NCI-H2029 treated with DMSO at 0.1 percent for 48 hours (cell line): ENCODE measurements around the gene SLC35B4.

Source experiments
- DNase-seq: peaks from one replicate; lab custom pipeline; 2025; lab: John Stamatoyannopoulos, UW

SLC35B4 gene, protein sequence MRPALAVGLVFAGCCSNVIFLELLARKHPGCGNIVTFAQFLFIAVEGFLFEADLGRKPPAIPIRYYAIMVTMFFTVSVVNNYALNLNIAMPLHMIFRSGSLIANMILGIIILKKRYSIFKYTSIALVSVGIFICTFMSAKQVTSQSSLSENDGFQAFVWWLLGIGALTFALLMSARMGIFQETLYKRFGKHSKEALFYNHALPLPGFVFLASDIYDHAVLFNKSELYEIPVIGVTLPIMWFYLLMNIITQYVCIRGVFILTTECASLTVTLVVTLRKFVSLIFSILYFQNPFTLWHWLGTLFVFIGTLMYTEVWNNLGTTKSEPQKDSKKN

DNA sequence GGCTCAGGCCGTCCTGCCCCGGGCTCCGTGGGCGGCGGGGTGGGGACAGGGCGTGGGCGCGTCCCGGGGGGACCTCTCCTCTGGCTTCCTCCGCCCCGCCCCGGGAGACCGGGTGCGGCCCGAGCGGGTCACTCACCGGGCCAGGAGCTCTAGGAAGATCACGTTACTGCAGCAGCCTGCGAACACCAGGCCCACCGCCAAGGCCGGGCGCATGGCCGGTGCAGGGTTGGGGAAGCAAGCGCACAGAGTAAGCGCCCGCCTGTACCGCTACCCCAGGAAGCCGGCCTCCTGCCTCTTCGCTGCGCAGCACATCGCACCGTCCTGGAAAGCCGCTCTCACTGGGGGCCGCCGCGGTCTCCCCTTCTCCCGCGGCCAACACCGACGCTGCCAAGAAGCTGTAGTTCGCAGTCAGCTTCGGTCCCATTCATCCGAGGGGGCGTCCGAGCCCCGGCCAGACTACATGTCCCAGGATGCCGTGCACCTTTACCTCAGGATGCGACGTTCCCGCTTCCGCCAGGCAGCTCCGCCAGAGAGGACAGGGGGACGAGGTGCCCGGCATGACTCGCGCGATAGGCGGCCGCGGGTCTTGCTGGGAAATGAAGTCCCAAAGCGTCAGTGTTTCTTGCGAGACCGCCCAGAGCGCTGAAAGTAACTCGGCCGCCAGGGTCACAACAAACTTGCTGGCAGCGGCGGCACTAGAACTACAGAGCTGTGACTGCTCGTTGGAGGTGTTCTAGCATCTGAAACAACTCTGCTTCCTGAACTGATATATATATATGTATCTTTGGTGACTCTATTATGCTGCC lies at the start of gene SLC35B4:
Gene SLC35B4, minus strand, starts transcription at position 392 of the 806 bp plus-strand sequence. Its CDS starts 179 bp downstream, at position 213.
- peak; percentile 86 for DNase-seq

DNA sequence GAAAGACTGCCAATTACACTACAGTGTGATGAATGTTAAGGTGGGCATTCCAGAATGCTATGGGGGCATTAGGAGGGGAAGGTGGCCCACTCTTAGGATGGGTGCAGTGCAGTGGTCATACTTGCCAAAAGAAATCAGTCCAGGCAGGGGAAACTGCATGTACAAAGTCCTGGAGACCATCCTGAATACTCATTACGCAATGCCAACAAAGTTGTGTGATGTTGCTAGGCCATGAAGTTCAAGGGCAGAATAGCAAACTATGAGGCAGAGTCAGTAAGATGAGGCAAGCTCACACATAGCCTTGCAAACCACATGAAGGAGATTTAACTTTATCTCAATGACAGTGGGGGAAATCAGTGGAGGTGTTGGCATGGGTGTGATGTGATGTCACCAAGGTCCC lies 49.8 kb upstream of the SLC35B4 start:
- DNase-seq, result no peak

DNA sequence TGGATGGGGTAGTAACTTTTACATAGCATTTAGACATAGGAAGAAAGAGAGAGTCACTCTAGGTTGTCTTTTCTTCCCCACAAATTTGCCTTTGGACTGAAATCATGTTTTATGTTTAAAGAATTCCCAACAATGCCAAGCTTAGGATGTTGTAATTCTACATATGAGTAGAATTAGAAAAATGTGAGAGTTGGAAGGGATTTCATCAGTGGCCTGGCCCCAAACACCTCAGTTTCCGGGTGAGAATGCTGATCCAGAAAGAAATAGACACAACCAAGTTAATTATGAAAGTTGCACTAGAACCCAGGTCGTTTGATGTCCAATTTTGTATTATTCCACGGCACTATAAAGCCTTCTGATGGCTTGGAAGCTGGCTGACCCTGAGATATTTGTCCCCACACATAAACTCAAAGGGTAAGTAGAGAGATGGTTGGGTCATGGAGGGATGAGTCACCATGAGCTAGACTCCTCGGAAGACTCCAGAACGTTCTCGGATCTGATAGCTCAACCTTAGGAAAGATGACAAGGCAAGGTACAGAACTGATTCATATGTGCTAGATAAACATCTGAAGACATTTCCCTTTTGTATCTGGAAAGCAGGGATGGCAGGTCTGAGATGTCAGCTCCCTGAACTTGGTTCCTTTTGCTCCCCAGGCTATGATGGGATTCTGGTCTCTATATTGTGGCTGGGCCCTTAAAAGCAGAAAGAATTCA lies 48.8 kb upstream of the SLC35B4 start:
- DNase-seq, result no peak

DNA sequence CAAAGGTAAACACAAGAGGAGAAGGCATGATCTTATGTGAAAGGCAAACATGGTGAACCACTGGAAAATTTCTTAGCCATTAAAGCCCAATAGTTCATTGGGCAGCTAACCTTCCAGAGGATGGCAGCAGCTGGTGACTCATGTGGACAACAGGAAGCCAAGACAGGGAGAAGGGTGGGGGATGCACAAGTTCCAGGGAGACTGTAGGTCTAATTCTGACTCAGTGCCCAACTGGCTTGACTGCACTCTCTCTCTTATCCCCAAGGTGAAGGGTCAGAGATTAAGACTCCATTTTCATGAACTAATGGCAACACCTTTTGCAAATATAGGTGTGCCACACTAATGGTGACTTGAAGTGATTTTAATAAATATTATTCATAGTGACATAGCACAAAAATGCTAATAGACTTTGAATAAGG lies 47.9 kb upstream of the SLC35B4 start:
- DNase-seq, result no peak

DNA sequence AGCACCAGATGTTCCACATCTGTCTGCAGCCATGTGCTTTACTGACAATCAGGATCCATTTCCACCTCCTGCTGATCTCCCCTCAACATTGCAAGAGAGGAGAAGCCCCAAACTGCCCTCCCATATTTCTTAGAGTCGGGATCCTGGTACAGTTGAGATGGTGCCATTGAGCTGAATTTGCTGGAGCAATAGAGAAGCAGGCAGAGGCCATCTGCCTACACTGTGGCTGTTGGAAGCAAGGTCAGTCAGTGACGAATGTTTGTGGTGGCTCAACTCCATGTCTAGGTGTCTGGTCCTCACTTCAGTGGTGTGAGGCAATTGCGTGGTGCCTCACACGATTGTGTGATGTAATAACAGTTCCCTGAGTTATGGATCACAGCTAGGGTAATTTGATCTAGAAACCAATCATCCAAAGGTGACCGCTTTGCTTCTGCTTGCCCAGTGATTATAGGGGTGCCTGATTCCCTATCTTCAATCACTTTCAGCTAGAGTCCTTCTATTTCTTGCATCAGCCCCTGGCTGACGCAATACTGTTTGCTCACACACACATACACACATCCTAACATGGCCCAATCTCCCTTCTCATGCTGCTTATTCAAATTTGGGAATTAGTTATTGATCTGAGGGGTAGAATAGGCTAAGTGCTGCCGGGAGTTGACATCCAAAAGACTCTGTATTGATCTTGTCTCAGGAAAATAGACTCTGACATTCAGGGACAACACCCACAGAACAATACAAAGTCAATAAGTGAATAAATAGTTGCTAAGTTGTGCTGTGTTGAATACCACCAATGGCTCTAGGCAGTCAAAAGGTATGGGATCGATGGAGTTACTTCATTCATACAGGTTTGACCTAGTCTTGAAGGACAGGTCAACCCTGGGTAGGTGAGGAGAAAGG lies 46.1 kb upstream of the SLC35B4 start:
- DNase-seq, result no peak

DNA sequence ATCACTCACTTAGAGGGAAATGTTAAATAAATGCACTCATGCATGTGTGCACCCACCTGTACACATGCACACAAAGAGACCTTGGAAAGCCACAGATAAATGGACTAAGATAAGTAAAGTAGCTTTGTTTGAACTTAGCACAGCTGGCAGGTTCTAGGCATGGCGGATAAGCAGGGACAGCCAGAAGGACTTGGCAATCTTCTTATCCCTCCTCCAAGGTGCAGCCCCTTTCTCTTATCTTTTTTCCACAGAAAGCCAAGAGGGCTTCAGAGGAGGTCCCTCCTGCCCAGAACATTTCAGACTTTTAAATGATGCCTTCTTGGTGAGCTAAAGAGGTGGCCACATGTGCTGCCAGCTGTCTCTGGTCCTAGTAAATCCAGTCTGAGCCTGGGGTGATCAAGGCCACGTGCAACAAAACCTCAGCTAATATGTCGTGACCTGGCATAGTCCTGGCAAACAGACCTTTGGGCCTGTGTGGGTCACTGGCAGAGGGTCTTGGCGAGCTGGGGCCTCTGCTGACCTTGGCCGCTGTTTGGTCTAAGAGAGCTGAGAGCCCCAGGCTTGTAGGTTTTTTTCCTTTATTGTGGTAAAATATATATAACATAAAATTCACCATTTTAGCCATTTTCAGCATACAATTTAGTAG lies 43.2 kb upstream of the SLC35B4 start:
- no peak for DNase-seq

DNA sequence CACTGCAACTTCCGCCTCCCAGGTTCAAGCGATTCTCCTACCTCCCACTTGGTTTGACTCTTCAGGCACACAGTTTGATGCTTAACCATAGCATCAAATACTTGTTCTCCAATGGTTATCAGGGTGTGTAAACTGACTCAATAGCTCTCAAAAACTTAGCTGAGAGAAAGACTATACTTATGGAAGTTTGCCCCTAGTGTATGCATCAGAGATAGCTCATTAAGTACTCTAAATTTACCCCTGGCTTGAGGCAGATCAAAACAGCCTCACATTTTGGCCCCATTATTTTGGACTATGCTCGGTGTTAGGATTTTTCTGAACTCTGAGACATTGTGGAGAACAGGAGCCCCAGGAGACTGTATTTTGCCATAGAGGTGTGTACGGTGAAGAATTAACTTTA lies 40.8 kb upstream of the SLC35B4 start:
- DNase-seq, result no peak

DNA sequence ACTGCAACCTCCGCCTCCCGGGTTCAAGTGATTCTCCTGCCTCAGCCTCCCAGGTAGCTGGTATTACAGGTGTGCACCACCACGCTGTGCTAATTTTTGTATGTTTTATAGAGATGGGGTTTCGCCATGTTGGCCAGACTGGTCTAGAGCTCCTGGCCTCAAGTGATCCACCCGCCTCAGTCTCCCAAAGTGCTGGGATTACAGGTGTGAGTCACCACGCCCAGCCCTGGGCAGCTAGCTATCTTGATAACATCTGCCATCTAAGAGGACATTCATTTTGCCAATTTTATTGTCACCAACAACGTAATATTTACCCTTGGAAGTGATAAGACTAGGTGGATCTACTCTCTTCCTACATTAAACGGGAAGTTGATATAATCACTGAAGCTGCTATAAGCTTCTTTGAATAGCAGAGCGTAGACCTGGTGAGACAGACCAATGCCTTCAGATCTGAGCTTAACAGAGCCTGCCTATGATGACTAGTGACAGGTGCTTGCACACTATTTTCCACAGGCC lies 39.7 kb upstream of the SLC35B4 start:
- no peak for DNase-seq

DNA sequence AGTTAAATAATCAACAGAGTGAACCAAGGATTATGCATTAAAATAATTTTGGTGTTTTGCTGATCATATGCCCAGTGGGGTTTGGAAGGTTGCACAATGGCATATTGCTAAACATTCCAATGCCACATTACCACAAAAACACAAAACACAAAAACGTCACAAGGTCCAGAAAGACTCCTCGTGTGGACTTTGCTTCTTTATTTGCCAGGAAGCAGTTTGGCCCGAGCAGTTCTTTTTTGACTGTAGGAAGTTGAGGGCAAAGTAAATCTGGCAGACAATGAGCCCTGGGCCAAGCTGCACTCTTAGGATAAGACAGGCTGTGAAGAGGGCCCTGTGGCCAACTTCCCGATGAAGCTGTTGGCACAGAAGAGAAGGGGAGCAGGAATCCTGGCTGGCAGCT lies 39.2 kb upstream of the SLC35B4 start:
- DNase-seq, result no peak

DNA sequence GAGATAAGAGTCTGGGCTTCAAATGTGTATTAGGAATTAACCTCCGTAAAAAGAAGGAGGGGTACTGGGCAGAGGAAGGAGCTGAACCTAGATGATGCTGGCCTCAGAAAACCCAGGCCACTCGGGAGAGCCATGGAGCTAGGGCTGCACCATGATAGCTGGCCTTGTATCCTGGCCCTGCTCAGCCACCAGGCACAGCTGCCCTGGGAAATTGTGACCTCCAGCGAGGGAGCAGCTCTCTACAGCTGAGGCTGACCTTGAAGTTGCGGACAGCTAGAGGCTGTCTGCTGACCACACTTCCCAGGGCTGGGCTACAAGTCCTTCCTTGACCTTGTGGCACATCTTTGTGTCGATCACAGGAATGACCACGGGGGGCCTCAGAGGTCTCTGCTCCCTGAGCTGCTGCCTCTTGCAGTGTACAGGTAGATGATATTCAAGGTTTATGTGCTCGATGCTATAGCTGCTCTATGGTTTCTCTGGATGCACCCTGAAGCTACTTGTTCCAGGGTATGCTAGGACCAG lies 38.3 kb upstream of the SLC35B4 start:
- no peak for DNase-seq

DNA sequence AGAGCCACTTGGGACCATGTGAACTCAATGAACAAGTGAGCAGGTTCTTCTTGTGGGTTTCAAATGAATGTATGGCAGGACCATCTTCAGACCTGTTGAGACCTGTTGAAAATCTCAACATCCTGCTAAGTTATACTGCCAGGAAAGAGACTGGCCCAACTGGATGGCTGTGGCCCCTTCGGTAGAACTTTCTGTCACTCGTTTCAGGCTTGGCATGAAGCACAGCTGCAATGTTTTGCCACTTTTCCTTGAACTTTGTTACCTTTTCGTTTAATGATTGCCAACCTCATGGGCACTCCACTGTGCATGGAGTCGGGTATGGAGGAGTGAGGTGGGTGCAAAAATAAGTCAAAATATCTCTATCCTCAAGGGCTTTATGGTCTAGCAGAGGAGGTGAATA lies 36.7 kb upstream of the SLC35B4 start:
- DNase-seq, result no peak

DNA sequence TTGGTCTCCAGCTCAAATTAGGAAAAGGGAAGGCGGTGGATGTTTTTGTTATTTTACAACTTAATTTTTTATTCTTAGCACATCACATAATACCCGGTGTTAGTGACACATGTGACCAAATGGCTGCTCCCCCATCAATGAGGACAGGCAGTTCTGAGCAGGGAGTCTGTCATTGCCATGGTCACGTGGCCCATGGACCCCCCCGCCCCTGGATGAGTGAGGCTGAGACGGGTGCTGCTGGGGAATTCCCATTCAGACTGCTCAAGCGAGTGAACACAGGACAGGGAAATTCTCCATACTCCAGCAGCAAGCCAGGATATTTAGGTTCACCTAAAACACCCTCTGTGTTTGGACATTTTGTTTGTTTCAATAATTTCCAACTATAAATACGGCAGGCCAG lies 34.7 kb upstream of the SLC35B4 start:
- no peak for DNase-seq

DNA sequence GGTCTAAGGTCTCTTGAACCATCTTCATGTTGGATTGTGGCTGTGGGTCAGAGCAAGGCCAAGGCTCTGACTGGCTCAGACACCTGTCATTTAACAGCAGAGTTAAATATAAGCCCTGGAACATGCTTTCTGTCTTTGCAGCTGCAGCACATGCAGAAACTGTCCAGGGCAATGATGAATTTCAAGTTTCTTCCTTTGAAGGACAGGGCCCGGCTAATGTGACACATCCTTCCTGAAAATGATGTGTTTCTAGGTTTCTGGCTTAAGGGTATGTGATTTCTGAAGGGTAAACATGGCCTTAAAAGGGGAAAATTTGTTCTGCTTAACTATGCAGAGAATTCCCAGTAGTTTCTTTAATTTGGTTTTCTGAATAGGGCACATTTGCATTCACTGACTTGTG lies 34.0 kb upstream of the SLC35B4 start:
- DNase-seq, result no peak

DNA sequence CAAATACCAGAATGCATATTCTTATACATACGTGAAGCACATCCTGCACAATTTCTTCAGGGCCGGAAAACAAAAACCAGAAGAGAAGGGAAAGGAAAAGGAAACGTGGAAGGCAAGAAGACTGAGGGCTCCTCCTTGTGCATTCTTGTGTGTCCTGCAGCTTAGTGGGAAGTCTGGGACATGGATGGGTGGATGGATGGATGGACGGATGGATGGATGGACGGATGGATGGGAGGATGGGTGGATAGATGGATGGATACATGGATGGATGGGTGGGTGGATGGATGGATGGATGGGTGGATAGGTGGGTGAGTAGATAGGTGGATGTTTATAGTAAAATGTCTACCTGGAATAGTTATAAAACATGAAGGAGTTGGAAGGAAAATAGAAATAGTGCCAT lies 30.8 kb upstream of the SLC35B4 start:
- DNase-seq, result no peak

DNA sequence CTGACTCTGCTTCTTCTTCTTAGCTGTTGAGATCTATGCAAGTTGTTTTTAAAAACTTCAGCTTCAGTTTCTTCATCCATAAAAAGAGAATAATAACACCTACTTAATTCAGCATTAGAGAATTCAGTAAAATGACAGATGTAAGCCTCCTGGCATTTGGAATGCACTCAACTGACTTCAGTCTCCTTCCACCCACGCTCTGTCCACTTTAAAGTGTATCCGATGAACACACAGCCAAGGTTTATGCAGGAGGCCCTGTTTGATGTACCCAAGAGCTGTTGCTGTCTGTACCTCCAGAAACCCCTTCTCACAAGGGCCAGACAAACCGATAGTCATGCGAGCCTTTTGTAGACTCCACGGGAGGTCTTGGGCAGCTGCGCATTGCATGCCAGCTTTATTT lies 27.1 kb upstream of the SLC35B4 start:
- DNase-seq, result no peak

DNA sequence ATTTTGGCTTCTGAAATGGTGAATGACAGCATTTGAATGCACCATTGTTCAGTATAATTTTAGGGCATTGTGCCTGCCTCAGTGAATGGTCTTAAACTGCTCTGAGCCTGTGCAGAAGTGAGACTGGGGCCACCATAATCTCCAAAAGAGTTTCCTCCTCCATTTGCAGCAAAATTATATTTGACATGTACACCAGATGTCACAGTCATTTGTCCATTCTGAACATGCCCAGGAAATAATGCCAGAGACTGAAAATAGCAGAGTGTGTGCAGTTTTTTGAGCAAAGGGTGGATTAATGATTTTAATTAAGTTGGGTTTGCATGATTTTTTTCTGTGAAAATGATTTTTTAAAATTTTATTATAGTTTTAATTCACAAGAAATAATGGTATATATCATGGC lies 26.4 kb upstream of the SLC35B4 start:
- no peak for DNase-seq

DNA sequence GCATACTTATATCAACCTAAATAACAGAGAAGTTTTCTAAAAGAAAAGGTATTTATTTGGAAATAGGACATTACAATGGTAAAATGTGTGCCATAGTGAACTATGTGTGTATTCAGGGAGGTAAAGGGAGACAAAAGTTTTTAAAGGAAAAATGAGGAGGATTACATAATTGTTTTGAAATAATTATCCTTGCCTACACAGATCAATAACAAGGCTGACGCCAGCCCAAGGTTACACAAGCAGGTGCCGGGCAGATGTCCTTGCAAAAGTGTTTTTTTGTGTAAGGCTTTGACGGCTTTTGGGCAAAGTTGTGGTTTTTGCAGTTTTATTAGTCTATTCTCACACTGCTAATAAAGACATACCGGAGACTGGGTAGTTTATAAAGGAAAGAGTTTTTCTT lies 22.7 kb upstream of the SLC35B4 start:
- no peak for DNase-seq

DNA sequence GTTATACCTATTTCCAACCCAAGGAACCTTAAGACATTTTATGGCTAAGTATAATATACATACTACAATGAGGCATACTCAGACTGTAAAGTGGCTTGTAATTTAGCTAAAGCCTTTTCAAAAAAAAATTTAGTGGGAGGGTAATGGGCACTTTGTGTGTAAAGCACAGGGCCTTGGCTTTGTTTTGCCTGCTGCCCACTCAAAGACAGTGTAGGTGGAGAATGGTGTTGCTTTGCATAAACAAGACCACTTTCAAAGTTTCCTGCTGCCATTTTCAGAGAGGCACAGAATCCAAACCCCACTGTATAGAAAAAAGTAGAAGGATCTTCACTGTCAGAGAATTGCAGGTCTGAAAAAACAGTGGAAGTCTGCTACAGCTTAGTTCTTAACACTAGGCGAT lies 21.2 kb upstream of the SLC35B4 start:
- DNase-seq, result no peak

DNA sequence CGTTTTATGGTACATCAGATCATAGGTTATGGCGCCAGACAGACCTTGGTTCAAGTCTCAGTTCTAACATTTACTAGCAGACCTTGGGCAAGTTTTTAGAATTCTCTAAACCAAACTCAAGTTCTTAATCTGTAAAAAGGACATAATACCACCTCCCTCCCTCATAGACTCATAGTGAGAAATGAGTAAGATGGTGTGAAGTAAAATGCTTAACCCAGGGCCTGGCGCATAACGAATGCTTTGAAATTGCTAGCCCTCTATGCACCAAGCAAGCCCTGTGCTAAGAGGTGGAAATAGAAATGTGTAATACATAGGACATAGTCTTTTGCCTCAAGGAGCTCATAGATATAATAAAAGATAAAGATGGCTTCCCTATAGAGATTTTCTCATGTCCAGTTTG lies 17.7 kb upstream of the SLC35B4 start:
- no peak for DNase-seq

DNA sequence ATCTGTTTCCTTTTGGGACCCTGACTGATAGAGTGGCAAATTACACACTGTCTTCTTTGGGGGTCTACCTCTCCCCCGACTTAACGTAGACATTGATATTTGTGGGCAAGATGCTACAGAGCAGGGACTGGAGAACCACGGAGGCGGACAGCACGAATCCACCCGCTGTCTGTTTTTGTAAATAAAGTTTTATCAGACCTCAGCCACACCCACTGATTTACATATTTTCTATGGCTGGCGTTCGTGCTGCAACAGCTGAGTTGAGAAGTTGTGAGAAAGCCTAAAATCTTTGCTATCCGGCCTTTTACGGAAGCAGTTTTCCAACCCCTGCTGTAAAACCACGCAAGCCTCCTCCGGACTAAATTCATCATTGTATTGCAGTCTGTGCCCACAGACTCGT lies 17.2 kb upstream of the SLC35B4 start:
- DNase-seq, result no peak

DNA sequence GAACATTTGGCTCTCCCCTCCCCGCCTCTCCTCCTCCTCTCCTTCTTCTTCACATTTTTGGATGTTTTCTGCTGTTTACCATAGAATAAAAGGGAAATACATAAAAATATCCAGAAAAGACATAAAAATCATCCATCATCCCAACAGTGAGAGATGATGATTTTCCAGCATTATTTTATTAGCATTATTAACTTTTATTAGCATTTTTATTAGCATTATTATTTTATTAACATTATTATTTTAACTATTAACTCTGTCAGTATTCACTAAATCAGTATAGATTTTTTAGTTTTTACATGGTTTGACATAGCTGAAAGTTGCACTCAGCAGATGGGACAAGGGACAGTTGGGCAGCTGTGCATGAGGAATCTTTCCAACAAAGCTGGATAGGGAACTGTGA lies 16.2 kb upstream of the SLC35B4 start:
- no peak for DNase-seq
